Middle frontal gyrus (tissue), 1 donor: ENCODE measurements around the gene GDNF.

Source experiments
- DNase-seq: peaks from one replicate; pipeline ENCODE4 v3.0.0-alpha.2; 2015; ENCODE audit warnings: low spot score; ENCODE audit errors: extremely low spot score

The GDNF gene

GRCh38 chr5:37847978-37848425 is 8.2 kb upstream of the GDNF start:
- no peak for DNase-seq

- DNase-seq = no peak
These were observed 7.0 kb upstream of the GDNF start for GRCh38 chr5:37846786-37847310.

DNA sequence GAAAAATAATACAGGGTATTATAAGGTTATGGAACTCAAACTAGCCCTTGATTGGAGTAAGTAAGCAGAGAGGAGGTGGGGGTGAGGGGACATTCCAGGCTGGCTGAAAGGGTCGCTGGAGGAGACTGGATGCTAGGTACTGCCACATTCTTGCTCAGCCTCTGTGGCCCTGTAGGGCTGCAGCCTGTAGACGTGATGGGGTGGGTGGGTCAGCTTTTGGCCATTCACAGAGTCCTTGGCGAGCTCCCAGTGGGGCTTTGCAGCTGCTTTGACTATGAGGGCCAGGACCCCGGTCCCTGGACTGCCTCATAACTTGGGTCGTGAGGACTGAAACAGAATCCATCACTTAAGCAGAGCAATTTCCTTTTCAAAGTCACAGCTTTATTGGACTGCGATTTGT is 4.2 kb upstream of the GDNF start:
- no peak for DNase-seq

DNA sequence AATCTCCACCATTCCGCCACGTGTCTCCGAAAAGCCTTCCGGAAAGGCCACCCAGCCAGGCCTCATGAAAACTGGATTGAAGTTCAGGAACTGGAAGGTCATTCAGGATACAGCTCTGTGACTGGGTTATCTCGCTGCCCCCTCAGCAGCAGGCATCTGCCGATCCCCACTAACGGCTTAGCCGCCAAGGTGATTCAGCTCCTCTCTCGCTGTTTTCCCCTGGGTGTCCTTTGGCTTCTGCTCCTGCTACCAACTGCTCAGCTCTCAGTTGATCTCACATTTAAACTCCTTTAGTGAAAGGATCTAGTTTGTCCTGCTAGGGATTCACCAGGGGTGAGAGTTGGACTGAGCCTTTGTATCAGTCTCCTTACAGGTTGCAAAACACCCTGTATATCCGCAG is 2.2 kb upstream of the GDNF start:
- DNase-seq = no peak

DNA sequence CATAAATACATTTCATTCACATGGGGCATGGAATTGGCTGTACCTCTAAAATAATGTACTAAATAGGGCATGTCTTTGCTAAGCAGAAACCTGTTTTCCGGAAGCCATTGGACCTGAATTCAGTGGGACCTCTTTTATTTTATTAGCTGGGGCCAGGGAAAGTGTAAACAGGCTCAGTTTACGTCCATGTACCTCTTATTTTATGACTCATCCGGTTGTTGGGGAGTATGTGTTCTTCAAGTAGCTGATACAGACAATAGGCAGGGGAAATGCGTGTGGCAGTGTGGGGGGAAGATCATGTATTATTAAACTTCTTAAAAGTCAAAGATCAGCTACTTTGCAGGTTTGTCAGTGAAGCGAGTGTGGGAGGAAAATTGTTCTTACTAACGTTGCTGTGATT is 1.4 kb upstream of the GDNF start:
- DNase-seq = no peak

- peak; percentile 12 for DNase-seq
These were observed 503 bp upstream of the GDNF start for GRCh38 chr5:37840053-37841034.

GRCh38 chr5:37838933-37839341 is 904 bp downstream of the GDNF start:
- DNase-seq = no peak

DNA sequence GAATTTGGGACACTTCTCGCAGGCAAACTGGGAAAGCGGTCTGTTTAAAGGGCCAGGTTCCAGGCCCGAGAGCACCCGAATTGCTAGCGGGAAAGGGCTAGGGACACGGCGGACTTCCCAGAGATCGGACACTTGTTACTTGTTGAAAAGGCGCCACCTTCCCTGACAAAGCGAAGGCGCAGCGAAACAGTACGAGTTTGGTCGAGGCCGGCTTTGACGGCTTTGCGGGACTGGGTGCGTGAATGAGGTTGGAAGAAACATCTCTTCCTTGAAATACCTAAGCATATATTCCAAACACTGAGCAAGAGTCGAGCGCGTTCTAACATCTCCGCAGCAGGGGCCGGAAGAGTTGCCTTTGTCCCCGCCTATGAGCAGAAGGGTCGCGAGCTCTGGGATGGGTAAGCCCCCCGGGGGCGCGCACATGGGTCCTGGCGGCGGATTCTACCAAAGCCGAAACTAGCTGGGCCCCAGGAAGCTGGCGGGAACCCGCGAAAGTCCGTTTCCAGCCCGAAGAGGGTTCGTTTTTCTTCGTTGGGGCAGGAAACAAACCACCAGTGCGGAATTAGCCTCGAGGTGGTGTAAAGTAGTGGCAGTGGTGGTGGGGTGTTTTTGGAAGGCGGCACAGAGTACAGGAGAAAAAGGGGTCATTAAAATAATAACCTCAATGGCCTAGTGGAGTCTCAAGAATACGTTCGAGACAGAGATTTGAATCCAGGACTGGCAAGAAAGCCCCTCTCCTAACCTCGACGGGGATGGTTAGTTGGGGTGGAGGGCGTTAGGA is 1.5 kb downstream of the GDNF start:
- no peak for DNase-seq

DNA sequence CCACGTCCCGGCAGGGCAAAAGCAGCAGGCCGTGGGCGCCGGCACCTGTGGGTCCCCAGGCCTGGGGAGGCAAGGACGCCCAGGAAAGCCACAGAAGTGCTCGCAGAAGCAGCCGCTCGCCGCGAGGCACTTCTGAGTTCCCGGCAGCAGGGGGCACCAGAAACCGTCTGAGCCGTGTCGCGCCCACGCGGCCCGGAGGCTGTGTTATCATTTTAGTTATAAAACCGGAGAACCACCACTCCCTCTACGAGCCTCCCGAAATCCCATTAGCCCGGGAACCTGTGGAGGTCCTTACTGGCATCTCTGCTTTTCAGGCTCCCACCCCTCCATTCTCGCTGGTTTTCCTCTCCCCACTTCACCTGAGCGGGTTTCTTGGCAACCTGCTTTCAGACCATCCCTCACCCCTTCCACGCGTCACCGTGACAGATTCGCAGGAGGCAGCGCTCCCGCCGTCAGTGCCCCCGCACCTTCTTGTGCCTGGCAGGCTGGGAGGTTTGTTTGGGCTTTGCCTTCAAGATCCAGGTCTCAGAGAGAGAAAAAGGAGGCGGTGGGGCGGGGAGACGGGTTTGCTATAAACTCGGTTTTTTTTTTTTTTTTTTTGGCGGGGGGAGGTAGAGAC is 2.3 kb downstream of the GDNF start:
- peak; percentile 67 for DNase-seq

GRCh38 chr5:37836592-37837413 is 3.0 kb downstream of the GDNF start:
- no peak for DNase-seq

DNA sequence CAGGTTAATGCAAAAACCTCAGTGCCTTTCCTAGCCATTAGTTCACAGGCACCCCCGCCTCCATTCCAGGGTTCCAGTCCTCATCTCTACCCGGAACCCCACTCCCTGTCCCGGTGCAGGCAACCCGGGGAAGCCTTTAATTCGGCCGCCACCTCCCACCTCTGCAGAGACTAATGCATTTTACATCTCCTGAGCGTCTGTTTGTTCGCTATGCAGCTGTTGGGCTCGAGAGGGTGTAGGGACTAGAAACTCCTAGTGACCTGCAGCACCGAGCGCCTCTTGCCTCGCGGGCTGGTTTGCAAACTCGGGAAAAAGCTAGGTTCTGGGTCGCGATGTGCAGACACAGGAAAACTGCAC is 3.6 kb downstream of the GDNF start:
- no peak for DNase-seq

GRCh38 chr5:37835380-37835973 is 4.4 kb downstream of the GDNF start:
- DNase-seq = no peak

- no peak for DNase-seq
These were observed 5.1 kb downstream of the GDNF start for GRCh38 chr5:37834542-37835379.

GRCh38 chr5:37833990-37834389 is 5.9 kb downstream of the GDNF start:
- DNase-seq = no peak

GRCh38 chr5:37831821-37832534 is 7.9 kb downstream of the GDNF start:
- DNase-seq = no peak

DNA sequence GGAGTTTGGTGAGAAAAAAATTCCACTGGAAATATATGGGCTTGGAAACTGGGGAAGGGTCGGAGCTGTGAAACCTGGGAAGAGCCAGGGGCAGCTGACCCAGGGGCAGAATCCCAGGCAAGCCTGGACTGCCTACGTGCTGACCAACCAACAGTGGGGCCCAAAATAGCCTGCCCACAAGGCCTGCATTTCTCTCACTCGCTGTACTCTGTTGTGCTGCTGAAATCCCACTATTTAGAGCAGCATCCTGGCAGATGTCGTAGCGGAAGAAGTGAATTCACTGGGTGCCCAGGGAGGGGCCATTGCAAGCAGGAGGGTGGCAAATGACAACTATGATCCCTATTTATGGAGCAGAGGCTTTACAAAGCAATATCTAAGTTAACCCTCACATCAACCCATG is 9.5 kb downstream of the GDNF start:
- DNase-seq = no peak

DNA sequence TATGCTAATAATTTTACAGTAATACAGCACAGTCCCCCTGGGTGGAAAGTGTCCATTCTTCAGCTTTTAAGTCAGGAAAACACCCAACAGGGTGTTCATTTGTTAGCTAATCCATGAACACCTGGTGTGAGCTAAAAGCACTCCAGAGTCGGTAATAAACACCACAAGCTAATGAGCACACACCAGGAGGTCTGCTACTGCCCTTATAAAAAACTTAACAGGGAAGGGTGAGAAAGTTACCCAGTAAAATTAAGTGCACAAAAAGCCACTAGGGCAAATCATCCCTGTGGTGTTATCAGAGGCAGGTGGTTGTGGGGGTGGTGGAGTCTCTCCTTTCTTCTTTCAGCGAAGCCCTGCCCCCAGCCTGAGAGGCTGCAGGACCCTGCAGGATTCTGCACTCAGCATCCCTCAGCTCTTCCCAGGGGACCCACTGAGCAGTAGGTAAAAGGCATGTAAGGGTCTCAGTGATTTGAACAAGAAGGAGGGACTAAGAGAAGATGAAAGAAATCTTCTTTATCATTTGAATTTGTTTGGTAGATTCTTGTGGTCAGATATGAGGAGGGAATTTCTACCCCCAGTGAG is 14.4 kb downstream of the GDNF start:
- DNase-seq = no peak

- no peak for DNase-seq
These were observed 16.2 kb downstream of the GDNF start for GRCh38 chr5:37823433-37824152.
